HEK293 (cell line): ENCODE measurements around the gene MTURN.

ENCODE experiments used
- CTCF ChIP-seq: fragments of 450-650 bp; formaldehyde crosslinking; IDR thresholded peaks from 2 replicates; pipeline ENCODE4 v1.5.1; 2016; ENCODE audit warnings: missing biosample characterization, missing genetic modification characterization
- HOXD13 ChIP-seq: sonication (generic); formaldehyde crosslinking; IDR thresholded peaks from 2 replicates; pipeline ENCODE4 v1.8.0; 2022; ENCODE audit warnings: missing genetic modification reagents, borderline replicate concordance
- RBAK ChIP-seq: fragments of 450-650 bp; formaldehyde crosslinking; IDR thresholded peaks from 2 replicates; pipeline ENCODE4 v1.5.1; 2016; ENCODE audit warnings: missing biosample characterization, missing genetic modification characterization
- SETDB1 ChIP-seq: IDR thresholded peaks from one replicate; pipeline ENCODE4 v1.6.1; 2017; ENCODE audit warnings: mild to moderate bottlenecking, low read length, moderate library complexity, mixed read lengths; ENCODE audit not compliant: insufficient read length
- ZNF133 ChIP-seq: fragments of 450-650 bp; formaldehyde crosslinking; IDR thresholded peaks from 2 replicates; pipeline ENCODE4 v1.5.1; 2016; ENCODE audit warnings: missing biosample characterization, missing genetic modification characterization
- TF ChIP-seq, protein P1 (sequence below): fragments of 450-650 bp; formaldehyde crosslinking; IDR thresholded peaks from 2 replicates; pipeline ENCODE4 v1.5.1; 2016; ENCODE audit warnings: missing biosample characterization, missing genetic modification characterization
- TF ChIP-seq, protein P2 (sequence below): fragments of 450-650 bp; formaldehyde crosslinking; IDR thresholded peaks from 2 replicates; pipeline ENCODE4 v1.5.1; 2017; ENCODE audit warnings: missing biosample characterization, missing genetic modification characterization

GRCh38 chr7:30163231-30163894, 28.6 kb downstream of the MTURN start:
- TF ChIP-seq SETDB1 (no peak), ZNF133 (tag by site-specific recombination) (no peak), CTCF (tag by site-specific recombination) (no peak), HOXD13 (CRISPR knock-in tag) (no peak), RBAK (tag by site-specific recombination) (no peak)
- TF ChIP-seq, protein P1, sequence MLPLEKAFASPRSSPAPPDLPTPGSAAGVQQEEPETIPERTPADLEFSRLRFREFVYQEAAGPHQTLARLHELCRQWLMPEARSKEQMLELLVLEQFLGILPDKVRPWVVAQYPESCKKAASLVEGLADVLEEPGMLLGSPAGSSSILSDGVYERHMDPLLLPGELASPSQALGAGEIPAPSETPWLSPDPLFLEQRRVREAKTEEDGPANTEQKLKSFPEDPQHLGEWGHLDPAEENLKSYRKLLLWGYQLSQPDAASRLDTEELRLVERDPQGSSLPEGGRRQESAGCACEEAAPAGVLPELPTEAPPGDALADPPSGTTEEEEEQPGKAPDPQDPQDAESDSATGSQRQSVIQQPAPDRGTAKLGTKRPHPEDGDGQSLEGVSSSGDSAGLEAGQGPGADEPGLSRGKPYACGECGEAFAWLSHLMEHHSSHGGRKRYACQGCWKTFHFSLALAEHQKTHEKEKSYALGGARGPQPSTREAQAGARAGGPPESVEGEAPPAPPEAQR: no peak
- TF ChIP-seq, protein P2, sequence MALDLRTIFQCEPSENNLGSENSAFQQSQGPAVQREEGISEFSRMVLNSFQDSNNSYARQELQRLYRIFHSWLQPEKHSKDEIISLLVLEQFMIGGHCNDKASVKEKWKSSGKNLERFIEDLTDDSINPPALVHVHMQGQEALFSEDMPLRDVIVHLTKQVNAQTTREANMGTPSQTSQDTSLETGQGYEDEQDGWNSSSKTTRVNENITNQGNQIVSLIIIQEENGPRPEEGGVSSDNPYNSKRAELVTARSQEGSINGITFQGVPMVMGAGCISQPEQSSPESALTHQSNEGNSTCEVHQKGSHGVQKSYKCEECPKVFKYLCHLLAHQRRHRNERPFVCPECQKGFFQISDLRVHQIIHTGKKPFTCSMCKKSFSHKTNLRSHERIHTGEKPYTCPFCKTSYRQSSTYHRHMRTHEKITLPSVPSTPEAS (tag by site-specific recombination): no peak
